GM19455 (cell line): ENCODE data around the gene KCNIP1.
"Not testable (repeated sequence)": the region's sequence is repeated elsewhere in the genome, so short reads cannot be mapped to it uniquely, and the experiment has no call there.

Experiments used
- ATAC-seq: cut with Tn5 transposase; IDR thresholded peaks from one replicate; pipeline ENCODE4 v1.9.1; 2021; ENCODE audit not compliant: unreplicated experiment

Gene KCNIP1

DNA sequence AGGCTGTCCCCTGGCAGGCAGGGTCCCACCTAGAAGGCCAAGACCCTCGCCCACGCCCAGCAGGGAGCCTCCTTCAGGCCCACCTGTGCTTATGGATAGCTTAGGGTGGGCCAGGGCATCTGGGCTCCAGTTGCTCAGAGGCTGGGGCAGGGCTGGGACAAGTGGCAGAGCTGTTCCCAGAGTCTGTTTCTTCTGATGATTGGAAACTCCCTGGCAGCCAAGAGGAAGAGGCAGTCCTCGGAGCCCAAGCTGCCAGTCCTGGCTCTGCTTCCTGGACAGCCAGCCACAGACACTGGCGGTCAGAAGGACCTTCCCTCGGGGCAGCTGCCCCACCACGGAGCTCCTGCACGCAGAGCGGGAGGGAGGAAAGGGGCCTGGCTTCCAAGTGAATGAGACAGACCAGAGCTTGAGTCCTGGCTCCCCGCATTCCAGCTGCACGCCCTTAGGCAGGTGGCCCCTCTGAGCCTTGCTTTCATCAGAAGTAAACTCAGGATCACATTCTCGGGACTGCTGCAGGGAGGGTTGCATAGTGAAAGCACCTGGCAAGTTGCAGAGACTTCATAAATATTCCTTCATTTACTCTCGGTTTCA lies 241.8 kb downstream of the KCNIP1 start:
- no peak for ATAC-seq

DNA sequence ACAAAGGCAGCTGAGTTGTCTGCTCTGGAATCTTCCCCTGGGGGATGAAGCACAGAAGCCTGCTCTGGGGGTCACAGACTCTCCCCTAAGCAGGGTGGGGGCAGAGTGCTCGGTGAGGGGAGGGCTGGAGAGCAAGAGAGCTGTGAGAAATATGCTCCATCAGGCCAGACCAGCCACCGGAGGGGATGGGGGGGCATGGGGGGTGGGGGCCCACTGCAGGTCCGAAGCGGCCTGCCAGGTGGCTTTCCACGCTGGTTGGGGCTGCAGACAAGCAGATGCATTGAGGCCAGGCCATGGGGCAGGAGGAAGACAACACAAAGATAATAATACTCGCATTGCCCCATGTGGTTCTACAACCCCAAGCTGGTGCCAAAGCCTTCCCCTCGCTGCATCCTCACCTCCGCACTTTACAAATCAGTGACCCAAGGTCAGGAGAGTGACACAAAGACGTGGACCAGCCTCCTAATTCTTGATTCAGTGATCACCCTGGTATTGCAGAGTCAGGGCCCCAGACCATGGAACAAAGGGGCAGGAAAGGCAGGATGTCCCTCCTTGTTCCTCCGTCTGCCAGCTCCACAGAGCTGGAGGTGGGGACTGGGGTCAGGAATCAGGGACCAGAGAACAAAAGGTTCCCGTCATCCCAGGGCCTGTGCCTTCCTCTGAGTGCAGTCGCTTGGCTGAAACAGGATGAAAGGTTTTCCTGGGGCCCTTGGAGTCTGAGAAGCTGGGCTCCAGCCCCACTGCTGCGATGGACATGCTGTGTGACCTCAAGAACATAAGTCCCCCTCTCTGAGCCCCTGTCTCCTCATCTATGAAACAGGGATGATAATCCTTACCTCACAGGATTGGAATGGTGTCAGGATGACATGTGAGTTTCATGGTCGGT lies 242.5 kb downstream of the KCNIP1 start:
- ATAC-seq: no peak

- no peak for ATAC-seq
Observed at GRCh38 chr5:170746961-170747340, 243.1 kb downstream of the KCNIP1 start.

GRCh38 chr5:170747357-170747756 lies 243.5 kb downstream of the KCNIP1 start:
- ATAC-seq: no peak

DNA sequence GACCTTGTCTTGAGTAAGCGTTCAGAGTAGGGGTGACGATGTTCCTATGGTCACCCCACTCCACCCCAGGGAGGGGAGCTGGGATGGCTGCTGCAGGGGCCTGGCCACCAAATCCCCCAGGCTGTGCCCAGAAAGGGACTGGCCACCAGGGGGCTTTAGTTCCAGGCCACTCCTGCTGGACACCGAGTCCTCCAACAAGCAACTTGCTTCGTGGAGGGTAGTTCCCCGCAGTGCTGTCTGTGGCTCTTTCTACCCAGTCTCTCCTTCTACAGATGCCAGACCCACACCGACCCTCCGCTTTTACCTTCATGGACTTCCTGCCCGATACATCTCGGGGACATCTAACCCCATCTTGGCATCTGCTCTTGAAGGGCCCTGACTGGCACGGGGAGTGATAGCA lies 244.0 kb downstream of the KCNIP1 start:
- ATAC-seq: no peak

DNA sequence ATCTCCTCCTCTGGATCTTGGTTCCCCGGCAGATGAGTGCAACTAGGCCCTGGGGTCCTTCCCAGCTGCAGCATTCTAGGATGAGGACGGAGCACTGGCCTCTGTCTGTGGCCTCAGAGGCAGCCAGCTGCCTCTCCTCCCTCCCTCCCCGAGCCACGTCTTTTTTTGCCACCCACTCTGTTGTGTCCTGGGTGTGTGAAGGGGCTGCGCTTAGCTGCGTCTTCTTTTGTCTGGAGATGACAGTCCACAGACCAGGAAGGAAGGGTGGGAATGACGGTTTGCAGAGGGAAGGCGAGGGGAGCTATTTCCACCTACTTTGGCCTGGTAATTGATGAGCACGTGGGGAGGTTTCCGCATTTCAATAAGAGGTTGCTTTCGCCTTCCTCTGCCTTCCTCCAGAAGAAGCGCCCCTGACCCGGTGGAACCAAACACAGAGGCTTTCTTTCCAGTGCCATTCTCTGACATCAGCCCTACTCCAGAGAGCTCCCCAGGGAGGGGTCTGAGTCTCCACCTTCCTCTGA lies 245.2 kb downstream of the KCNIP1 start:
- ATAC-seq: no peak

DNA sequence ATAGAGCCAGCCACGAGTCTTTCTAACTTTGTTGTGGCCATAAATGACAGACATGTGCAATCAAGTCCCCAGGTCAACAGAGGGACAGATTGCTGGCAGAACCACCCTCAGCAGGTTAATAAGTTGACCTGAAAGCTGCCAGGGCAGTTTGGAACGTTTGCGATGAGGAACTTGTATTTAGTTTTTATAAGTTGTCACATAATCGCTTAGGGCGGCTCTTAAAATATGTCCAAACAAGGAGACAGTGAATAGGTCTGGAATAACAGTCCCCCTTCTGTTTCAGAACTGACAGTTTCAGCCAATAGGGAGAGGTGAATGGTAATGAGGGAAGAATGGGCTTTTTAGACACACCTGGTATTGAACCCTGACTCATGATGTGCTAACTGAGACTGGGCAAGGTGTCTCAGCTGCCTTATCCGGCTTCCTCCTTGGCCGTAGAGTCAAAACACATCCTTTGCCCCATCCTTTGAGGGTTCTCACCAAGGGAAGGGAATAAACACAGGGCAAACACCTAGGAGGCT lies 246.2 kb downstream of the KCNIP1 start:
- no peak for ATAC-seq

- ATAC-seq: no peak
Observed at GRCh38 chr5:170750791-170751190, 247.0 kb downstream of the KCNIP1 start.

DNA sequence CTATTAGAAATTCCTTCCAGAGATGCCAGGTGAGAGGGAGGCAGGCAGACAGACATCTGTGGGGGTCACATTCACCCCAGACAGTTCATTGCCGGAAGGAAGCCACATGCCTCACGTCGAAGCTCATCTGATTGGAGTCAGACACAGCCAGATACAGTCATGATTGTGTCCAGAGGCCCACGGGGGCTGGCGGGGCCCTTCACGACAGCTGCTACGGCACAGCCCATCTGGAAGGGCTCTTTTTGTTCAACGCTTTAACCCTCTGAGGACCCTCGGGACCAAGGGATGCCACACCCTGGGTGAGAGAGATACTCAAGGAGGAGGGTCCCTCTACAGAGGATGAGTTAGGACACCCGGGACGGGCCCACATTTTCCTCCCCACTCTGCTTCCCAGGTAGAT lies 247.8 kb downstream of the KCNIP1 start:
- no peak for ATAC-seq

DNA sequence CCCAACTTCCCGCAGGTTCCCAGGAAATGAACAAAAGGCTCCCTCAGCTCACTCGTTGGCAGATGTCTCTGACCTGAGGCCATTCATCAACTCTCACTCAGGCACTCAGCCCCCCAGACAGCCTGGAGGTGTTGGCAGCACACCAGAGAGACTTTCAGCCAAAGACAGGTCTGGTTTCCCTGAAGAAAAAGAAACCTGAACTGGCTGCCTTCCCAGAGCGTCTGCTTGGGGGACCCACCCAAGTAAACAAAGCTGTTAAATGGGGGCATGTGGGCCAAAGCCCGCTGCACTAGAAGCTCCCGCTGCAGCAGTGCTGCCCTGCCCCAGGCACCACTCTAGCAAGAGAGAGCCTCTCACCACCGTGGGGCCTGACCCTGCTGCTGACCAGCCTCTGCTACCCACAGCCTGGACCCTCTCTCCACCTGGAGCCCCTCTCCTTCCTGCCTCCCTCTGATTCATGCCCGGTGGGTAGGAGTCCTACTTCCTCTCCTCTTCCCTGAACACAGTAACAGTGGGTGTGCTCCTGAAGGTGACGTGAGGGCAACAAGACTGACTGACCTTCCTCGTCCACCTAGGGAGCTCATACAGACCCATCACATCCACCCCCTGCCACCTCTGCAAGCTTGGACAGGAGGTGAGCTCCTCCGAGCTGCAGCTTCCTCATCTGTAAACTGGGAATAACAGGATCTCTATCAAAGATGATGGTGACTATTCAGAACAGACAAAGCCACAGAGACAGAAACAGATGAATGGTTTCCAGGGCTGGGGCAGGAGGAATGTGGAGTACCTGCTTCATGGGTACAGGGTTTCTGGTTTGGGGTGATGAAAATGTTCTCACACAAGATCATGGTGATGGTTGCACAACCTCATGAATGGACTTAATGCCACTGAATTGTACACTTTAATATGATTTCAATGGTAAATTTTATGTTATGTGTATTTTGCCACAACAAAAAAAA lies 248.7 kb downstream of the KCNIP1 start:
- no peak for ATAC-seq

DNA sequence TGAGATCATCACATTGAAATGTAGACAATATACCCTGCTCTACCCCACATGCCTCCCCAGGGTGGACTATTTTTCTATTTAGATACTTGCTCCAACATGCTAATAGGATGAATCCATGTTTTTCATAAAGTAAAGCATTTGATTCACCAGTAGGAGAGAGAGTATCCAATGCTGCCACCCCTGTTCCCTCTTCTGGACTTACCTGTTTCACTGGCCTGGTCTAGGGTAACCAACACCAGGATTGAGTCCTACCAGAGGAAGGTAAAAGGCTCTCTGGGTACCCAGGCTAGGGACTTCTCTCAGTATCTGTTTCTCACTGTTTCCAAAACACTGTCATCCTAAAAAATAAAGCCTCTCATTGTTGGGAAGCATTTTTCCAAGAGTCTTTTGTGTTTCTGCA lies 249.5 kb downstream of the KCNIP1 start:
- ATAC-seq: no peak

- ATAC-seq: not testable (repeated sequence)
Observed at GRCh38 chr5:170754508-170754907, 250.7 kb downstream of the KCNIP1 start.

DNA sequence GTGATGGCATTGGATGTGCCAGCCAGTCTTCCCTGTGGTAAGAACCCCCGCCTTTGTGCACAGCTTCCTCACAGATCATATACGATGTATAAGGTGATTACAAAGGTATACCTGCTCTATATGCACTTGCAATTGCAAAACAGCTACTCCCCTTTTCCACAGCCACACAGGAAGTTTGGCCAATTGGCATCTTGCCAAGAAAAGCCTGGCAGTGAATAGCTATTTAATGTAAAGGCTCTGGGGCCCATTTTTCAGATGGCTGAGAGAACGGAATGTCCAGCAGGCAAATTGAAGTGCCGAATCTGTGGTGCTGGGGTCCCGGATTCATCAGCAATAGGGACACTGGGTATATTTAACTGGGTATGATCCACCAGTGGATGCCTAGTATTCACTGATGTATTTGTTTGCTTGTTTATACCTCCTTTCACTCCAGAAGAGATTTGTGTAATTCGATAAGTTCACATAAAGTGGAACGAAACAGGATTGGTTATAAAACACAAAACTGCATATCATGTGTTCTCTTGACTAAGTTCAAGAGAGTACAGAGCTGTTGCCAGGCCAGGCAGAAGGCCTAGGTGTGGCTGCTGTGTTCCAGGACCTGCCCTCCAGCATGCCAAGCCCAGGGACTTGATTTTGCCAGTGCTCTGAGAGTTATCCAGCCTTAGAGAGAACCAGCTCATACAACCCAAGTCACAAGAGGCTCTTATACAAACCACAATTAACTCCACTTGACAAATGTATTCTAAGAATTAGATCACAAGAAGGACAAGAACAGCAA lies 252.0 kb downstream of the KCNIP1 start:
- no peak for ATAC-seq

DNA sequence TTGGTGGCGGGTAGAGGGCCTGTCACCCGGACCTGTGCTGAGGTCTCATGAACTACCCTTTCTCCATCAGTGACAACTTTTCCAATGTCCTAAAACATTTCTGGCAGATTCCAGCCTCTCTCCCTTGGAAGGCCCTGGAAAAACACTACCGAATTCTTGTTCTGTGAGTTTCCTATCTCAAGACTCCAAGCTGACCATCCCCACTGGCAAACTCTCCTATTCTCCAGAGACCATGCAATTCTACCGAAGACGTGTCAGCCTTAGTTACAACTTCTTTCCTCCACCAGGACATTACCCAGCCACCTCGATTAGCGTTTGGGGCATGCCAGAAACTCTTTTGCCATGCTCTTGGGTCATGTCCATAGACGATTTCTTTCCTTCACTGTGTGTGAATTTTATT lies 252.9 kb downstream of the KCNIP1 start:
- ATAC-seq: no peak

- no peak for ATAC-seq
Observed at GRCh38 chr5:170757182-170757601, 253.4 kb downstream of the KCNIP1 start.

DNA sequence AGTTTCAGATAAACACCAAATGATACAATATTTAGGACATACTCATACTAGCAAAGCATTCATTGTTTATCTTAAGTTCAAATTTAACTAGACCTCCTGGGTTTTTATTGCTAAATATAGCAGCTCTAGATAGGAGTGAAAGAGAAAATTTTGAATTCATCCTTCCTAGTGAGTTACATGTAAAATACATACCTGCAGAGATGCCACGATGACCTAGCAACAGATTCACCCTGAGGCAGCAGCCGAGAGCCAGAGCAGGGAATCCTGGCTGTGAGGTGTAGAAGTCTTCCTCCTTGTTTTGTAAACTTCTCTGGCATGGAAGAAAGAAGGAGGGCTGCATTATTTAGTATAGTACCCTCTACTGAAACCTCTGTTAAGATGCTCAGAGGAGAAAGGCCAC lies 253.8 kb downstream of the KCNIP1 start:
- ATAC-seq: no peak

DNA sequence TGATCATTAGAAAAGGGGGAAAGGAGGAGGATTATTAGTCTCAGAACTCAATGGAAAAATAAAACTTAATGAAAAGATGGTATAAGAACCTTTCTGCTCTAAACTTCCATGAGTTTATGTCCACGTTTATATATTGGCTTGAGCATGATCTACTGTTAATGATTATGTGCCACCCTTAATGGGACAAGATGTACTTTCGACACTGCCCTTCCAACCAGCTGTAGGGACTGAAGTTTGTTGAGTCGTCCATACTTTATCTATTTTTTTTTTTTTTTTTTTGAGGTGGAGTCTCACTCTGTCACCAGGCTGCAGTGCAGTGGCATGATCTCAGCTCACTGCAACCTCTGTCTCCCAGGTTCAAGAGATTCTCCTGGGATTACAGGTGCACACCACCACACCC lies 254.7 kb downstream of the KCNIP1 start:
- ATAC-seq: no peak

DNA sequence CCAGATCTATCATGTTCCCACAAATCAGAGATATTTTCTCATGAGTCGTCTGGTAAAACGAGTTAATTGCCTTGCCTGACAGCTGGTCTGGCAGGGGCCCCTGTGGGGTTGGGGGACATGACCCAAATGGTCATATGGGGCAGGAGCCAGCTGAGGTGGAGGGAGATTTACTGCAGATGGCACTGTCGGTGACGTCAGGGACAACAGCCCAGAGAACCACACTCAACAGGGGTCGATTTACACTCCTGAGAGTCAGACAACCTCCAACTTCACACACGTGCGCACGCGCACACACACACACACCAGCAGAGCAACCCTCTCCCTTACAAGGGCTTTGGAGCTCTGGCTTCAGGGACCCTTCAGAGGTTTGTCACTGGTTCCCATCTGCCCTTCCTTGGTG lies 256.3 kb downstream of the KCNIP1 start:
- no peak for ATAC-seq

GRCh38 chr5:170761048-170761707 lies 257.4 kb downstream of the KCNIP1 start:
- no peak for ATAC-seq

DNA sequence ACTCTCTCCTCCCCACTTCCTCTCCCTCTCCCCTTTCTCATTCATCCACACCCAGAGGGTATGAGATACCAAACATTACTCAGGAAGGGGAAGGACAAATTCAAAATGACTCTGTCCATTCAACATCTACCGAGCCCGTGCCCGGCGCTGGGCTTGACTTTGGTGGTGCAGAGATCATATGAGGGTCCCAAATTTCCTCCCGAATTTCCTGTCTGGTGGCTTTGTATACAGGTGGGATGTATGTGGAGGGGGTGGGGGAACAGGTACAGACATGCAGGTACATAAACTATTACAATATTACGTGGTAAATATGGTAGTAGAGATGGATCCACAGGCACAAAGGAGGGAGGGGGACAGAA lies 257.9 kb downstream of the KCNIP1 start:
- ATAC-seq: no peak
